Smooth muscle cell (in vitro differentiated cells): Measurements from ENCODE around the gene ZDHHC14. TPM values are rescaled to one million over a fixed set of nuclear protein-coding genes. Genes with fewer than 3 reads are reported as not detected.

Source experiments
- DNase-seq: peaks from one replicate; lab custom pipeline; 2025; ENCODE audit not compliant: unreplicated experiment; lab: John Stamatoyannopoulos, UW
- H2AFZ ChIP-seq: fragments of 200-600 bp; sonication (generic); 2 replicates; pipeline ENCODE4 v1.6.0; 2016; ENCODE audit warnings: antibody characterized with exemption, low read depth, mild to moderate bottlenecking
- H3F3A ChIP-seq: fragments of 200-600 bp; sonication (generic); 2 replicates; pipeline ENCODE4 v1.6.0; 2017; ENCODE audit warnings: antibody characterized with exemption, low read depth
- H3K27ac ChIP-seq: fragments of 200-600 bp; sonication (generic); 2 replicates; pipeline ENCODE4 v1.5.1; 2016; ENCODE audit warnings: low read depth, mild to moderate bottlenecking
- H3K27me3 ChIP-seq: fragments of 200-600 bp; sonication (generic); 2 replicates; pipeline ENCODE4 v1.6.1; 2016; ENCODE audit warnings: low read depth, mild to moderate bottlenecking
- H3K36me3 ChIP-seq: fragments of 200-600 bp; sonication (generic); 2 replicates; pipeline ENCODE4 v1.5.1; 2016; ENCODE audit warnings: low read depth
- H3K4me1 ChIP-seq: fragments of 200-600 bp; sonication (generic); 2 replicates; pipeline ENCODE4 v1.5.1; 2016; ENCODE audit warnings: low read depth
- H3K4me2 ChIP-seq: fragments of 200-600 bp; sonication (generic); 2 replicates; pipeline ENCODE4 v1.6.0; 2016; ENCODE audit warnings: mild to moderate bottlenecking
- H3K4me3 ChIP-seq: fragments of 200-600 bp; sonication (generic); 2 replicates; pipeline ENCODE4 v1.5.1; 2016; ENCODE audit warnings: mild to moderate bottlenecking
- H3K79me2 ChIP-seq: fragments of 200-600 bp; sonication (generic); 2 replicates; pipeline ENCODE4 v1.6.0; 2016; ENCODE audit warnings: low read depth, mild to moderate bottlenecking
- H3K9ac ChIP-seq: fragments of 200-600 bp; sonication (generic); 2 replicates; pipeline ENCODE4 v1.6.0; 2016; ENCODE audit warnings: low read depth
- H3K9me3 ChIP-seq: fragments of 200-600 bp; sonication (generic); replicated peaks from 2 replicates; pipeline ENCODE4 v1.5.1; 2016; ENCODE audit warnings: low read depth
- H4K20me1 ChIP-seq: fragments of 200-600 bp; sonication (generic); 2 replicates; pipeline ENCODE4 v1.6.0; 2016; ENCODE audit warnings: low read depth
- WGBS: methylation state at CpG from one replicate; pipeline ENCODE4 v1.1.7; 2016; ENCODE audit warnings: low lambda C conversion rate; 5-methylcytosine and 5-hydroxymethylcytosine counted together
- polyA plus RNA-seq: library from polyadenylated mRNA; unstranded; fragments of >200 nt; fragmentation: Nextera tagmentation; extraction: Ambion mirVana; gene quantifications from 2 replicates; pipeline ENCODE4 v1.2.1, GENCODE V29; 2016
- total RNA-seq: library from RNA; depleted of rRNA; stranded (reverse); fragments of >200 nt; gene quantifications from 2 replicates; pipeline ENCODE4 v1.2.3, GENCODE V29; 2014
- TF ChIP-seq, protein P1 (sequence below): fragments of 200-600 bp; sonication (generic); IDR thresholded peaks from 2 replicates; pipeline ENCODE4 v1.5.1; 2017; ENCODE audit warnings: borderline replicate concordance, mild to moderate bottlenecking, antibody characterized with exemption; ENCODE audit not compliant: insufficient read depth, poor library complexity, severe bottlenecking

ZDHHC14 gene
- total and polyA plus RNA-seq, 2 experiments from 2014 or later = 1.3 to 1.6 TPM

DNA sequence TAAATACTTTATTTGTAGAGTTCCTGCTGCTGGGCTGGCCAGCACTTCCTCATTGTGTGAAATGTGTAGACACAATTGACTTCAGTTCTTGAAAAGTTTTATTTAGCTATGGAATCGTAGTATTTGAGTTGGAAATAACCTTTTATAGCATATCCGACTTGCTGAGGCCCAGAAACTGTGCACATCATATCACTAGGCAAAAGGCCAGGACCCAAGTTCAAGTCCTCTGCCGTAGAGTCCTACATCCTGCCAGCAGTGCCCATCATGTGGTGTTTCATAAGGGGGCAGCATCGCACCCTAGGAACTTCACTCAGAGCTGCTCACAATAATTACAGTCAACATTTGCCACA lies 234.4 kb downstream of the ZDHHC14 start:
- no peaks in the 10 kb centered on the region for H3K36me3 ChIP-seq
- no peak overlapping the region for H2AFZ ChIP-seq
- no peaks in the 10 kb centered on the region for H3K79me2 ChIP-seq
- H4K20me1 ChIP-seq = no peaks in the 10 kb centered on the region
- TF ChIP-seq, protein P1, sequence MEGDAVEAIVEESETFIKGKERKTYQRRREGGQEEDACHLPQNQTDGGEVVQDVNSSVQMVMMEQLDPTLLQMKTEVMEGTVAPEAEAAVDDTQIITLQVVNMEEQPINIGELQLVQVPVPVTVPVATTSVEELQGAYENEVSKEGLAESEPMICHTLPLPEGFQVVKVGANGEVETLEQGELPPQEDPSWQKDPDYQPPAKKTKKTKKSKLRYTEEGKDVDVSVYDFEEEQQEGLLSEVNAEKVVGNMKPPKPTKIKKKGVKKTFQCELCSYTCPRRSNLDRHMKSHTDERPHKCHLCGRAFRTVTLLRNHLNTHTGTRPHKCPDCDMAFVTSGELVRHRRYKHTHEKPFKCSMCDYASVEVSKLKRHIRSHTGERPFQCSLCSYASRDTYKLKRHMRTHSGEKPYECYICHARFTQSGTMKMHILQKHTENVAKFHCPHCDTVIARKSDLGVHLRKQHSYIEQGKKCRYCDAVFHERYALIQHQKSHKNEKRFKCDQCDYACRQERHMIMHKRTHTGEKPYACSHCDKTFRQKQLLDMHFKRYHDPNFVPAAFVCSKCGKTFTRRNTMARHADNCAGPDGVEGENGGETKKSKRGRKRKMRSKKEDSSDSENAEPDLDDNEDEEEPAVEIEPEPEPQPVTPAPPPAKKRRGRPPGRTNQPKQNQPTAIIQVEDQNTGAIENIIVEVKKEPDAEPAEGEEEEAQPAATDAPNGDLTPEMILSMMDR = no peak
- no peaks in the 10 kb centered on the region for H3K9me3 ChIP-seq
- H3F3A ChIP-seq = peaks cover 10% of the 10 kb centered on the region
- H3K4me2 ChIP-seq = no peak overlapping the region
- H3K27me3 ChIP-seq = no peaks in the 10 kb centered on the region
- peak overlapping the region; percentile 15 for H3K27ac ChIP-seq
- 92% methylated on average over 4 of the region's 4 CpGs for whole genome bisulfite sequencing
- no peak overlapping the region for H3K9ac ChIP-seq
- DNase-seq = no peak
- no peak overlapping the region for H3K4me3 ChIP-seq
- no peaks in the 10 kb centered on the region for H3K4me1 ChIP-seq

DNA sequence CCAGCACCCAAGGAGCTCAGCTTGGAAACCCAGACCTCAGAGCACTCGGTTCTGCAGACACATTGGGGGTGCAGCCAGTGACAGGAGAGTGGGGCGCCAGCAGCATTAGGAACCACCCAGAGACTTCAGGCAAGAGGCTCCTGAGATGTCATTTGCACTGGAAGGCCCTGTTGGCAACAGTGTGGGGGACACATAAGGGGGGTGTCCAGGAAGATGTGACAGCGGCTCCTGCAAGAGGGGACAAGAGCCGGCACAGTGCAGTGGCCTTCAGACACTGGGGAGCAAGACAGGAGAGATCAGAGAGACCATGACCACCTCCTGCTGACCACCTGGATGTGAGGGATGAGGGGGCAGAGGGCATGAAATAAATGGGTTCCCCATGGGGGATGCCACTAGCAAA lies 235.0 kb downstream of the ZDHHC14 start:
- H3K36me3 ChIP-seq = no peaks in the 10 kb centered on the region
- H3K9me3 ChIP-seq = no peaks in the 10 kb centered on the region
- TF ChIP-seq, protein P1 = no peak
- H4K20me1 ChIP-seq = no peaks in the 10 kb centered on the region
- H3K9ac ChIP-seq = no peak overlapping the region
- H3K79me2 ChIP-seq = no peaks in the 10 kb centered on the region
- peaks cover 10% of the 10 kb centered on the region for H3F3A ChIP-seq
- DNase-seq = no peak
- WGBS = 93% methylated on average over 4 of the region's 4 CpGs
- H3K27ac ChIP-seq = no peak overlapping the region
- H3K4me1 ChIP-seq = no peaks in the 10 kb centered on the region
- no peak overlapping the region for H2AFZ ChIP-seq
- no peak overlapping the region for H3K4me3 ChIP-seq
- no peak overlapping the region for H3K4me2 ChIP-seq
- H3K27me3 ChIP-seq = no peaks in the 10 kb centered on the region

DNA sequence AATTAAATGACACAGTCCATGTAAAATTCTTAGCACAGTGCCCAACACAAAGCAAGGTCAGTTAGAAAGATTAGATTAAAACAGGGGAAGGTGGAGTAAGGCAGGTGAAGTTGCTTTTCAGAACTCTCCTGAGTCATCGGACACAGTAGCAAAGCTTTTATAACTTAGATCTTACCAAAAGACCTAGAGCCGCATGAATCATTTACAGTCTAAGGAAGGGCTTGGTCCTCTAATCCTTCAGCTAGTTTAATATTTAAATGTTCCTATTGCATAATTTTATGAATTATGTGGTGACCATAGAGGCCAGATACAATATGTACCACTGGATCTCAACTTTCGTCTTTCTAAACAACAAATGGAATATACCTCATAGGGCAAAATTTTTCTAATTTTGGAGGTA lies 240.0 kb downstream of the ZDHHC14 start:
- H4K20me1 ChIP-seq = no peaks in the 10 kb centered on the region
- no peak overlapping the region for H3K27ac ChIP-seq
- H2AFZ ChIP-seq = no peak overlapping the region
- H3K9me3 ChIP-seq = no peaks in the 10 kb centered on the region
- H3F3A ChIP-seq = no peaks in the 10 kb centered on the region
- WGBS = 80% methylated on average over 3 of the region's 3 CpGs
- H3K4me1 ChIP-seq = peaks cover 4% of the 10 kb centered on the region
- no peak overlapping the region for H3K9ac ChIP-seq
- no peaks in the 10 kb centered on the region for H3K27me3 ChIP-seq
- TF ChIP-seq, protein P1 = no peak
- no peak for DNase-seq
- no peaks in the 10 kb centered on the region for H3K79me2 ChIP-seq
- no peaks in the 10 kb centered on the region for H3K36me3 ChIP-seq
- no peak overlapping the region for H3K4me3 ChIP-seq
- H3K4me2 ChIP-seq = no peak overlapping the region

DNA sequence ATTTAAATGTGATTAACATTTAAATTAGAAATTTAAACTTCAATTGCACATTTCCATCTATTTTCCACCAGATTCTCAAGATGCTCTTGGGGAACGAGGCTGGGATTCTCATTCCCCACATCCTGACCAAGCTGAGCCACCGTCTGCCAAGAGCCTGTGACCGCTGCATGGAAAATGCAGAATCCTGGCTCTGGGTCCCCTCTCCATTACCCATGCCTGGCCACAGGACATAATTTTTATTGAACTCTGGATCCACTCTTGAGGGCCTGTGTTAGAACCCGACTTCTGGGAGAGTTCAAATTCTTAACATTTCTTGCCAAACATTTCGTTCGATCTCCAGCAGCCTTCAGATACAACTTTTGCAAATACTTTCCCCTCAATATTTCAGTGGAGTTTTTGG lies 240.4 kb downstream of the ZDHHC14 start:
- Histone ChIP-seq H3K4me2 (no peak overlapping the region), H3K9me3 (no peaks in the 10 kb centered on the region), H3F3A (no peaks in the 10 kb centered on the region), H3K36me3 (no peaks in the 10 kb centered on the region), H2AFZ (no peak overlapping the region), H3K79me2 (no peaks in the 10 kb centered on the region), H4K20me1 (no peaks in the 10 kb centered on the region), H3K4me1 (peaks cover 4% of the 10 kb centered on the region), H3K4me3 (no peak overlapping the region), H3K9ac (no peak overlapping the region), H3K27ac (no peak overlapping the region), H3K27me3 (no peaks in the 10 kb centered on the region)
- 71% methylated on average over 6 of the region's 6 CpGs for WGBS
- TF ChIP-seq, protein P1 = no peak
- DNase-seq = no peak
